GM13976 (cell line): ENCODE measurements around the gene CDK1.

Source experiments
- DNase-seq: peaks from one replicate; pipeline ENCODE4 v3.0.0; 2012; ENCODE audit warnings: low spot score
- CTCF ChIP-seq: IDR thresholded peaks from 2 replicates; pipeline ENCODE4 v1.5.1; 2012; ENCODE audit warnings: borderline replicate concordance, mild to moderate bottlenecking; ENCODE audit not compliant: insufficient read depth; ENCODE audit errors: extremely low read depth, missing control alignments, control extremely low read depth
- in situ Hi-C: fragments of 300-500 bp; cut with MboI; formaldehyde crosslinking; loops from one replicate; pipeline ENCODE4 v1.12.0; 2022; ENCODE audit warnings: low sequenced_read_pairs, mixed read lengths, inconsistent platforms; ENCODE audit not compliant: unreplicated experiment

The CDK1 gene

GRCh38 chr10:60762554-60762953, 15.7 kb upstream of the CDK1 start:
- no peak for TF ChIP-seq CTCF
- DNase-seq = no peak
- in situ Hi-C loops = no loop called here

GRCh38 chr10:60767424-60767823, 10.9 kb upstream of the CDK1 start:
- in situ Hi-C loops = no loop called here
- DNase-seq = no peak

GRCh38 chr10:60769406-60769805, 8.9 kb upstream of the CDK1 start:
- in situ Hi-C loops = no loop called here
- no peak for TF ChIP-seq CTCF
- no peak for DNase-seq

More at GRCh38 chr10:60767424-60767823, 10.9 kb upstream of the CDK1 start:
- TF ChIP-seq CTCF = no peak

GRCh38 chr10:60777696-60778213, 523 bp upstream of the CDK1 start:
- in situ Hi-C loops = no loop called here
- DNase-seq = no peak
- no peak for TF ChIP-seq CTCF

GRCh38 chr10:60778971-60779796, 906 bp downstream of the CDK1 start:
- TF ChIP-seq CTCF = no peak
- in situ Hi-C loops = no loop called here
- DNase-seq = no peak

GRCh38 chr10:60781661-60782060, 3.4 kb downstream of the CDK1 start:
- TF ChIP-seq CTCF = no peak
- DNase-seq = no peak
- in situ Hi-C loops = no loop called here

GRCh38 chr10:60784641-60785040, 6.4 kb downstream of the CDK1 start:
- in situ Hi-C loops = no loop called here
- TF ChIP-seq CTCF = no peak
- no peak for DNase-seq
